T-cell (primary cell): Measurements from ENCODE around the gene NECTIN1. TPM values are rescaled to one million over a fixed set of nuclear protein-coding genes. Genes with fewer than 3 reads are reported as not detected.

Experiments
- ATAC-seq, 4 experiments: fragments of 200-7000 bp in 3 of 4; fragments of 150-1000 bp in 1 of 4; cut with Tn5 transposase; replicated peaks in 1 of 4; 1 replicate in 3 of 4; 2 replicates in 1 of 4; pipeline ENCODE4 v1.10.0; 2021; ENCODE audit warnings: moderate library complexity in 3 of 4, mild to moderate bottlenecking in 2 of 4, moderate number of reproducible peaks in 1 of 4
- CTCF ChIA-PET, 2 donors: fragments of 300-600 bp; sonication (Branson Sonifier 250); formaldehyde crosslinking; loops; one replicate each; lab custom pipeline; 2022; ENCODE audit warnings: antibody characterized with exemption in 2 of 2; lab: Charles Lee
- POLR2A ChIA-PET, 2 donors: fragments of 300-600 bp; sonication (Branson Sonifier 250); formaldehyde crosslinking; loops; one replicate each; lab custom pipeline; 2022; ENCODE audit warnings: antibody characterized with exemption in 2 of 2; lab: Charles Lee
- DNase-seq, 35 experiments: peaks; one replicate each; pipeline versions ENCODE4 v3.0.0 to v3.0.0-alpha.2; 2013 to 2023
- H3K27ac ChIP-seq: one replicate; pipeline ENCODE4 v1.5.1; 2013; ENCODE audit warnings: low read length
- H3K27me3 ChIP-seq, 2 experiments: replicated peaks in 1 of 2; 1 replicate in 1 of 2; 2 replicates in 1 of 2; pipeline versions ENCODE4 v1.6.1 to v1.7.0; 2013; ENCODE audit warnings: low read length in 1 of 2, mixed read lengths in 1 of 2; ENCODE audit not compliant: control insufficient read depth in 2 of 2, insufficient read depth in 2 of 2; ENCODE audit errors: extremely low read depth in 1 of 2
- H3K36me3 ChIP-seq, 2 donors: 1 replicate in 1 of 2; 2 replicates in 1 of 2; pipeline versions ENCODE4 v1.6.1 to v1.7.0; 2013; ENCODE audit warnings: low read length in 1 of 2; ENCODE audit not compliant: control insufficient read depth in 2 of 2, insufficient read depth in 1 of 2; ENCODE audit errors: extremely low read depth in 1 of 2
- H3K4me1 ChIP-seq, 2 experiments: 1 replicate in 1 of 2; 2 replicates in 1 of 2; pipeline versions ENCODE4 v1.6.1 to v1.7.0; 2013; ENCODE audit warnings: low read length in 2 of 2, mixed read lengths in 1 of 2; ENCODE audit not compliant: insufficient read depth in 2 of 2, control insufficient read depth in 1 of 2; ENCODE audit errors: extremely low read depth in 1 of 2
- H3K4me3 ChIP-seq, 2 donors: 1 replicate in 1 of 2; 2 replicates in 1 of 2; pipeline versions ENCODE4 v1.5.1 to v1.7.0; 2013; ENCODE audit warnings: mild to moderate bottlenecking in 2 of 2, low read length in 1 of 2, moderate library complexity in 1 of 2; ENCODE audit not compliant: control insufficient read depth in 1 of 2; ENCODE audit errors: extremely low read depth in 1 of 2
- H3K9me3 ChIP-seq: 2 replicates; pipeline ENCODE4 v1.7.0; 2013
- H3K27ac Mint-ChIP-seq, 2 donors: one replicate each; pipeline ENCODE4 v1.8.0; 2020 to 2021; ENCODE audit warnings: mild to moderate bottlenecking in 2 of 2, mixed read lengths in 2 of 2
- H3K27me3 Mint-ChIP-seq, 2 donors: one replicate each; pipeline ENCODE4 v1.8.0; 2021 to 2022; ENCODE audit warnings: mixed read lengths in 2 of 2
- H3K36me3 Mint-ChIP-seq: one replicate; pipeline ENCODE4 v1.8.0; 2021; ENCODE audit warnings: mixed read lengths
- H3K4me1 Mint-ChIP-seq, 3 donors: one replicate each; pipeline ENCODE4 v1.8.0; 2020 to 2022; ENCODE audit warnings: mixed read lengths in 3 of 3, mild to moderate bottlenecking in 1 of 3
- H3K4me3 Mint-ChIP-seq, 3 donors: one replicate each; pipeline ENCODE4 v1.8.0; 2020 to 2022; ENCODE audit warnings: mild to moderate bottlenecking in 3 of 3, mixed read lengths in 3 of 3, moderate library complexity in 3 of 3
- H3K9me3 Mint-ChIP-seq, 3 donors: one replicate each; pipeline ENCODE4 v1.8.0; 2020 to 2022; ENCODE audit warnings: mixed read lengths in 3 of 3
- WGBS: methylation state at CpG from one replicate; pipeline ENCODE4 v1.1.5; 2013; ENCODE audit warnings: missing lambda C conversion rate; ENCODE audit not compliant: insufficient coverage; 5-methylcytosine and 5-hydroxymethylcytosine counted together
- total RNA-seq, 35 experiments: library from RNA in 6 of 35; stranded (reverse) in 6 of 35; fragments of 120-200 nt in 1 of 35; gene quantifications; one replicate each; pipeline versions ENCODE4 v1.2.1 to v1.2.4 and lab custom pipeline; 2013 to 2026

Gene NECTIN1
- total RNA-seq (1 to 10 TPM; 1.8 to 3.5 (median 3.1) TPM), total RNA-seq (lab: John Stamatoyannopoulos, UW) (1.4 to 12.1 (median 4.9) reads per million in 29 experiments)
- 1.4 TPM for total RNA-seq (2013)

GRCh38 chr11:119728651-119729580 is at the start of gene NECTIN1:
Gene NECTIN1, minus strand, starts transcription at chr11:119729200. Its CDS starts 647 bp downstream, at chr11:119728553.
- Mint-ChIP-seq H3K9me3 (no peaks in the 10 kb centered on the region), H3K4me3 (peak within 1 kb of the TSS; percentile 79 to 93 (median 88)), H3K4me1 (peaks cover 5 to 22% (median 12%) of the 10 kb centered on the region in 3 donors), H3K36me3 (no peaks in the 10 kb centered on the region), H3K27me3 (peaks cover 9 to 18% of the 10 kb centered on the region in 2 donors), H3K27ac (peak within 1 kb of the TSS; percentile 58 to 59)
- DNase-seq (peak; percentile 63 to 87 (median 79)), ATAC-seq (peak; percentile 88 to 90 (median 88))
- POLR2A ChIA-PET = no interaction called here
- Histone ChIP-seq H3K4me3 (peak within 1 kb of the TSS; percentile 61 to 82), H3K27me3 (peaks cover 5 to 52% of the 10 kb centered on the region in 2 experiments), H3K27ac (no peak within 1 kb of the TSS), H3K9me3 (no peaks in the 10 kb centered on the region), H3K36me3 (no peaks in the 10 kb centered on the region), H3K4me1 (peaks cover 11 to 28% of the 10 kb centered on the region in 2 experiments)
- CTCF ChIA-PET = interaction anchor here (0.6 to 1.7 kb wide), 14 partner anchors 8 to 605 kb away, joined by 3 to 9 read pairs (median 3); no protein-coding TSS in a partner anchor
- WGBS = 0% methylated on average over 103 of the region's 128 CpGs

- no peak for DNase-seq
- H3K4me3 ChIP-seq = no peak overlapping the region
- ChIA-PET POLR2A (no interaction called here), CTCF (no interaction called here)
- no peaks in the 10 kb centered on the region for H3K36me3 Mint-ChIP-seq
- H3K27me3 Mint-ChIP-seq = peaks cover 19 to 38% of the 10 kb centered on the region in 2 donors
- H3K4me1 Mint-ChIP-seq = no peaks in the 10 kb centered on the region
- no peaks in the 10 kb centered on the region for H3K9me3 ChIP-seq
- no peak for ATAC-seq
- H3K4me3 Mint-ChIP-seq = no peak overlapping the region
- H3K27ac Mint-ChIP-seq = no peak overlapping the region
- H3K36me3 ChIP-seq = no peaks in the 10 kb centered on the region
- H3K4me1 ChIP-seq = no peaks in the 10 kb centered on the region
- H3K27ac ChIP-seq = no peak overlapping the region
- WGBS = 81% methylated on average over 11 of the region's 15 CpGs
- H3K9me3 Mint-ChIP-seq = peaks cover 0 to 3% (median 0%) of the 10 kb centered on the region in 3 donors
- peaks cover 0 to 53% of the 10 kb centered on the region in 2 experiments for H3K27me3 ChIP-seq
These were observed 49.6 kb upstream of the NECTIN1 start for GRCh38 chr11:119778391-119779194.

GRCh38 chr11:119777940-119778339 is 48.9 kb upstream of the NECTIN1 start:
- Mint-ChIP-seq H3K36me3 (no peaks in the 10 kb centered on the region), H3K27ac (no peak overlapping the region), H3K9me3 (peaks cover 0 to 3% (median 0%) of the 10 kb centered on the region in 3 donors), H3K4me3 (no peak overlapping the region), H3K4me1 (no peaks in the 10 kb centered on the region), H3K27me3 (peaks cover 19 to 36% of the 10 kb centered on the region in 2 donors)
- Histone ChIP-seq H3K36me3 (no peaks in the 10 kb centered on the region), H3K4me1 (no peaks in the 10 kb centered on the region), H3K27me3 (peaks cover 0 to 47% of the 10 kb centered on the region in 2 experiments), H3K9me3 (no peaks in the 10 kb centered on the region), H3K4me3 (no peak overlapping the region), H3K27ac (no peak overlapping the region)
- no peak for DNase-seq
- ChIA-PET POLR2A (no interaction called here), CTCF (no interaction called here)
- no peak for ATAC-seq
- 82% methylated on average over 4 of the region's 10 CpGs for whole genome bisulfite sequencing

GRCh38 chr11:119776651-119777050 is 47.7 kb upstream of the NECTIN1 start:
- peaks cover 0 to 3% (median 0%) of the 10 kb centered on the region in 3 donors for H3K9me3 Mint-ChIP-seq

GRCh38 chr11:119776031-119776636 is 47.1 kb upstream of the NECTIN1 start:
- Histone ChIP-seq H3K27me3 (peaks cover 0 to 36% of the 10 kb centered on the region in 2 experiments), H3K36me3 (no peaks in the 10 kb centered on the region), H3K4me3 (no peak overlapping the region), H3K4me1 (no peaks in the 10 kb centered on the region), H3K27ac (no peak overlapping the region), H3K9me3 (no peaks in the 10 kb centered on the region)
- ChIA-PET CTCF (no interaction called here), POLR2A (no interaction called here)
- WGBS = 67% methylated on average over 1 of the region's 4 CpGs
- Mint-ChIP-seq H3K9me3 (peaks cover 0 to 3% (median 0%) of the 10 kb centered on the region in 3 donors), H3K27ac (no peak overlapping the region), H3K27me3 (peaks cover 16 to 31% of the 10 kb centered on the region in 2 donors), H3K4me1 (no peaks in the 10 kb centered on the region), H3K36me3 (no peaks in the 10 kb centered on the region), H3K4me3 (no peak overlapping the region)
- DNase-seq = no peak
- ATAC-seq = no peak

More at GRCh38 chr11:119776651-119777050, 47.7 kb upstream of the NECTIN1 start:
- Histone ChIP-seq H3K4me3 (no peak overlapping the region), H3K36me3 (no peaks in the 10 kb centered on the region), H3K27me3 (peaks cover 0 to 37% of the 10 kb centered on the region in 2 experiments), H3K27ac (no peak overlapping the region), H3K9me3 (no peaks in the 10 kb centered on the region), H3K4me1 (no peaks in the 10 kb centered on the region)
- ATAC-seq (no peak), DNase-seq (no peak)
- WGBS = 83% methylated on average over 1 of the region's 5 CpGs
- ChIA-PET CTCF (no interaction called here), POLR2A (no interaction called here)
- H3K36me3 Mint-ChIP-seq = no peaks in the 10 kb centered on the region
- H3K4me1 Mint-ChIP-seq = no peaks in the 10 kb centered on the region
- no peak overlapping the region for H3K27ac Mint-ChIP-seq
- H3K27me3 Mint-ChIP-seq = peaks cover 12 to 26% of the 10 kb centered on the region in 2 donors
- H3K4me3 Mint-ChIP-seq = no peak overlapping the region
